Measurements from ENCODE around the gene CFAP410. TPM values are rescaled to one million over a fixed set of nuclear protein-coding genes. Genes with fewer than 3 reads are reported as not detected.
"Not testable (repeated sequence)": the region's sequence is repeated elsewhere in the genome, so short reads cannot be mapped to it uniquely, and the experiment has no call there.

Gene CFAP410
- total and polyA plus RNA-seq, 9 donors, result 1.2 to 40.8 (median 29.3) TPM

GRCh38 chr21:44286086-44286715 lies 53.0 kb downstream of the CFAP410 start:
- no peak overlapping the region for H3K4me3 ChIP-seq

GRCh38 chr21:44285138-44285992 lies 53.8 kb downstream of the CFAP410 start, which contains the start of gene AIRE:
Gene AIRE, plus strand, starts transcription at chr21:44285876. Its CDS starts 131 bp downstream, at chr21:44286007.
- Histone ChIP-seq H3K9me3 (no peaks in the 10 kb centered on the region), H3K4me3 (no peak within 1 kb of the TSS), H3K36me3 (no peaks in the 10 kb centered on the region), H3K27ac (no peak within 1 kb of the TSS), H3K27me3 (no peaks in the 10 kb centered on the region), H3K4me1 (ENCODE audit: insufficient read depth) (no peaks in the 10 kb centered on the region)
- TF ChIP-seq POLR2A (IDR thresholded peaks at IDR 0.05) (no peak), CTCF (IDR thresholded peaks at IDR 0.05) (no peak)
- WGBS, 3 donors, result 18 to 31% (median 26%) methylated on average over 41 to 56 of the region's 56 CpGs
- no peak for DNase-seq
- intact Hi-C loops (cut with DNase I), result no loop called here

More at GRCh38 chr21:44286086-44286715, 53.0 kb downstream of the CFAP410 start:
- no peaks in the 10 kb centered on the region for H3K9me3 ChIP-seq
- no peak for DNase-seq
- H3K27ac ChIP-seq, result no peak overlapping the region
- H3K27me3 ChIP-seq, result no peaks in the 10 kb centered on the region
- no peaks in the 10 kb centered on the region for H3K36me3 ChIP-seq
- 35 to 53% (median 42%) methylated on average over 15 to 21 of the region's 21 CpGs for WGBS, 3 donors
- TF ChIP-seq POLR2A (IDR thresholded peaks at IDR 0.05) (no peak), CTCF (IDR thresholded peaks at IDR 0.05) (no peak), EP300 (IDR thresholded peaks at IDR 0.05) (no peak)
- intact Hi-C loops (cut with DNase I), result no loop called here
- H3K4me1 ChIP-seq (ENCODE audit: insufficient read depth), result no peaks in the 10 kb centered on the region

- no peak for DNase-seq
- no peaks in the 10 kb centered on the region for H3K9me3 ChIP-seq
- H3K27ac ChIP-seq, result no peak overlapping the region
- 61 to 78% (median 76%) methylated on average over 11 of the region's 11 CpGs for WGBS, 3 donors
- TF ChIP-seq CTCF (IDR thresholded peaks at IDR 0.05) (no peak), EP300 (IDR thresholded peaks at IDR 0.05) (no peak), POLR2A (IDR thresholded peaks at IDR 0.05) (no peak)
- H3K27me3 ChIP-seq, result no peaks in the 10 kb centered on the region
- intact Hi-C loops (cut with DNase I), result no loop called here
- H3K4me3 ChIP-seq, result no peak overlapping the region
- no peaks in the 10 kb centered on the region for H3K36me3 ChIP-seq
- H3K4me1 ChIP-seq (ENCODE audit: insufficient read depth), result no peaks in the 10 kb centered on the region
Measured at GRCh38 chr21:44283948-44284347, 55.2 kb downstream of the CFAP410 start.

- H3K9me3 ChIP-seq; intact Hi-C loops (cut with DNase I); H3K4me1 ChIP-seq (ENCODE audit: insufficient read depth); DNase-seq; H3K27me3 ChIP-seq; H3K27ac ChIP-seq; H3K36me3 ChIP-seq; H3K4me3 ChIP-seq: not testable (repeated sequence)
- WGBS, 3 donors, result 46 to 60% (median 50%) methylated on average over 11 of the region's 11 CpGs
Measured at GRCh38 chr21:44283211-44283785, 55.9 kb downstream of the CFAP410 start.
